Stimulated activated CD8-positive, alpha-beta memory T cell treated with anti-CD3 and anti-CD28 coated beads, Interleukin-15, amount 100 ng/mL, for 1 hour (primary cell): ENCODE data around the gene DOK7.
"Not testable (repeated sequence)": the region's sequence is repeated elsewhere in the genome, so short reads cannot be mapped to it uniquely, and the experiment has no call there.

ENCODE experiments used
- DNase-seq: peaks from one replicate; pipeline ENCODE4 v3.0.0-alpha.2; 2020; ENCODE audit warnings: low read depth

DOK7 gene

GRCh38 chr4:3502941-3503936 is 40.1 kb downstream of the DOK7 start:
- DNase-seq: no peak

GRCh38 chr4:3505231-3505630 is 42.1 kb downstream of the DOK7 start:
- DNase-seq: no peak

DNA sequence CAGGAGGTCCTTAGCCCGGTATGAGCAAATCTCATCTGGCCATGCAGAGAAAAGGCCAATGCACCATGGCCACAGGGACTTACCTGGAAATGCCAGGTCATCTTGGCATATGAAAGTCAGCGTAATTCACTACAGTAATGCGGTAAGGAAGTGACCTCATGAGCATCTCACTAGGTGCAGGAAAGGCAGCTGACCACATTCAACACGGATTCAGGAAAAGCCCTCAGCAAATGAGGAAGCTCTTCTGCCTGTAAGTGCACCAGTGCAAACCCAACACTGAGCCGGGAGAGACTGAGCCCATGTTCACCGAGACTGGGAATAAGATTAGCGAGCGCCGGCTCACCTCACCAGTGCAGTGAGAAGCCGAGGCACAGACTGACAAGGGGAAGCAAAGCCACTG is 45.4 kb downstream of the DOK7 start:
- DNase-seq: no peak

- DNase-seq: no peak
Measured at GRCh38 chr4:3510481-3510880, 47.4 kb downstream of the DOK7 start.

DNA sequence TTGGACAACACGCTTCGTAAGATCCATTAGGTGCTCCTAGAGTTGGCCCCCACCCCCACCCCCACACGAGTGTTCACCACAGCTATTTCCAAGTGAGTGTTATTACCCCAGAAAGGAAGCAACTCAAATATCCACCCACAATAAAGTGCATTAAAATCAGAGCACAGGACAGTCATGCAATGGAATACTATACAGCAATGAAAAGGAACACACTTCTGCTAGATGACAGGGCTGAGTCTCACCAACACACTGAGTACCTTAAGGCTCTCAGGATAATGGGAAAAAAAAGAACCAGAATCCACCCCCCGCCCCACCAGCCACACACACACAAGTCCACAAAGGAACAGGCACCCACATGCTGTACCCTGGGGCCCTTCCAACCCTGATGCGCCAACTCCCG is 48.1 kb downstream of the DOK7 start:
- DNase-seq: no peak

DNA sequence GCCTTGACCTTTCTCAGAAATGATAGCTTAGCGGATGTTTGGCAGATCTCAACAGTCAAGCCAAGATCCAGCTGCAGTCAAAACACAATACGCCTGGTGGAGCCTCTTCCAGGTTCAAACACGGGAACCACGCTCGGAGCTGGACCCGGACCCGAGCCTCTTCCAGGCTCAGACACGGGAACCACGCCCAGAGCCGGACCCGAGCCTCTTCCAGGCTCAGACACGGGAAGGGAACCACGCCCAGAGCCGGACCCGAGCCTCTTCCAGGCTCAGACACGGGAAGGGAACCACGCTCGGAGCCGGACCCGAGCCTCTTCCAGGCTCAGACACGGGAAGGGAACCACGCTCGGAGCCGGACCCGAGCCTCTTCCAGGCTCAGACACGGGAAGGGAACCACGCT is 48.5 kb downstream of the DOK7 start:
- not testable (repeated sequence) for DNase-seq

GRCh38 chr4:3512279-3512678 is 49.2 kb downstream of the DOK7 start:
- no peak for DNase-seq

DNA sequence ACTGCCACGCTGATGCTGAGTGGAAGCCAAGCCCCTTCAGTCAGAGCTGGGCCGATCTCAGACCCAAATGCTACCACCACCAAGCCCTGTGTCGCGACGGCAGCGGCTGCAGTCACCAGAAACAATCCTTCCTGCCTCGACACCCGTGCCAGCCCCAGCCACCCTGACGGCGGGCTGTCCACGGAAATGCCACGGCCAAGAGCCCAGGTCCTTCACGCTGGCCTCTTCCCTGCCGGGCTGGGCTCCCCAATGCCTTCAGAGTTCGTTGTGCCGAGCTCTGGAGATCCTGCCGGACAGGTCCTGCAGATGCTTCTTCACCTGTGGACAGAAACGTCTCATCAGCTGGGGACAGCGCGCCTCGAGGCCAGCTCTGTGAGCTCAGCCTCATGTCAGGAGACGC is 49.6 kb downstream of the DOK7 start:
- DNase-seq: no peak

DNA sequence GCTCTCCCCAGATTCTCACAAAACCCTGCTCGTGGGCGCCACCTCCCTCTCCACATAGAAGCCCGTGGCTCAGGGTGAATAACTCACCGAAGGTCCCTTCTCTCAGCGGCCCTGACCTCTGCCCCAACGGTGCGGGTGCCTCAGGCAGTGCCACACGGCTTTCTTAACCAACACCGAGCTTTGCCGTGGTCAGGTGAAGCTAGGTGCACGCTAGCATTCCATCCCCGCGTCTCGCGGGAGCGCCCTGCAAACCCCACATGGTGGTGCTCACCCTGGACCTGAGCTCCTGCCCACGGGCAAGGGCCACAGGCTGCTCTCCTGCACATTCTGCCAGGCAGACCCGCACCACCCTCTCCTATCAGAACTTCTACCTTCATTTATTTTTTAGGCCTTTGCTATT is 50.7 kb downstream of the DOK7 start:
- no peak for DNase-seq

- DNase-seq: no peak
Measured at GRCh38 chr4:3514221-3514780, 51.2 kb downstream of the DOK7 start.

DNA sequence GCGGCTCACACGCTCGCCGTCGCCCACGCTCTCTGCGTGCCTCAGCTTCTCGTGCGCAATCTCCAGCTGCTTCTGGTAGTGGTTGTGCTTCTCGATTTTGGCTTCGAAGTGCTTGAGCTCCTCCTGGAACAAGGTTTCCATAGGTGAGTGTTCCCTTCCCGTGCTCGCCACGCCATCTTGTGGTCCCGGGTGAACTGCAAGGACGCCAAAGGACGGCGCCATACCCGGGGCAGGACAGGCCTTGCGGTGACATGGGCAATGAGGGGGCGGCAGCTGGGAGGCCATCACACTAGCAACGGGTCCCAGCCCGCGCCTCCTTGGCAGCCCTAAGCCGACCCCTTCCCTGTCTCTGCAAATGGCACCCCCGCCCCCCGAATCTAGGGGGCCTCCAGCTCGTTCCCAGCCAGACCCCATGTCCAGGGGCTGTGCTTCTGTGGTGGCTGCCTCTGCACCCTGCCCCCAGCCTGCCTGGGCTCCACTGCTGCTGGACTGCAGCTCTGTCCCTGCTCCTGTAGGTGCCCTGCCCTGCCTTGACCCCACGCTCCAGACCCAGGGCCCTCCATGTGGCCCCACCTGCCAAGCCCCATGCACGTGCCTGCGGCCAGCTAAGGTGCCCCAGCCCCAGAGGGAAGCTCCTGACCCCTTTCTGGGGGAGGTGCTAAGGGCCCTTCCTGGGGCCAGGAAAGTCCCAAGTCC is 51.8 kb downstream of the DOK7 start:
- no peak for DNase-seq

DNA sequence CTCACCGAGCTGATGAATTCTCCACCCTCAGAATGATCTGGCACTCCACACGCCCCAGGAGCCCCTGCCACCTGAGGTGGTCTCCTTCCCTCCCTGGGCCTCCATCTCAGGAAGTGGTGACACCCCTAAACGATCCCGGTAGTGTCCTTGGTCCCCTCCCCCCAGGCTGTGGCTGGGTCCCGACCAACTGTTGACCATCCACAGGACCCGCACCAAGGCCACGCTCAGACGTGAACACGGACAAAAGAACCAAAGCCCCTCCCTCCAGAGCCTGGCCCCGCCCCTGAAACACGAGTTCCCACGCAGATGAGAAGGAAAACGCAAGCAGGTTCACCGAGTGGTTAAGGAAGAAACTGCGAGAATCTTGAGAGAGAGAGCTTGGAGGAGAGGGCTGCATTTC is 52.5 kb downstream of the DOK7 start:
- no peak for DNase-seq

DNA sequence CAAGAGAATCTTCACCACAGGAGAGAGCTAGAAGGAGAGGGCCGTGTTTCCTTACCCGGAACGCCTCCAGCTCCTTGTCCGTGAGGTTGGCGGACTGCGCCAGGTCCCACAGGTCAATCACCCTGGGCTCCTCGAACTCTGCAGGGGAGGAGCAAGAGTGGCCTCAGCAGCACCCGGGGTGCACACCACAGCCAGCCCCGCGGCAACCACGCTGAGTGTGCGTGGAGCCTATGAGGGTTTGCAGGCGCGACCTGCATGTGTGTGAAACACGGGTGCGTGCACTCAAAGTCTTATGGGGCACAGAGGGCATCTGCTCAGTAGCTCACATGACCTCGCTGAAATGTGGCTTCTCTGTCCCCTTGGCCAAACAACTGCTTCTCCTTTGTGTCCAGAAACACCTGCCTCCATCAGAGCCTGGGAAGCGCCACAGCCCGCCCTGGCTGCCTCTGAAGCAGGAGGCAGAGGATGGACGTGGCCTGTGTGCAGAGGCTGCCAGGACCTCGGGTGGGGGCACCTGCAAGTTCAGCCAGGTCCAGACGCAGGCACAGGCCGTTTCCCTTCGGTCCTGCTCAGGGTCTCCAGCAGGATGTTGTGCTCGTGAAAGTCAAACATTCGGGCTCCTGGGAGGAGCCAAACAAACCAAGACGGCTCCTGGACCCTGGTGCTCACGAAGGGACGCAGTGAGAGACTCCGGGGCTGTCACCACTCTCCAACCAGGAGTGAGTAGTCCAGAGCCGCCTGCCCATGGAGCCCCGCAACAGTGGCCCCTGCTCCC is 53.1 kb downstream of the DOK7 start:
- DNase-seq: no peak

- DNase-seq: no peak
Measured at GRCh38 chr4:3516836-3517730, 54.0 kb downstream of the DOK7 start.

- DNase-seq: no peak
Measured at GRCh38 chr4:3517731-3518510, 54.8 kb downstream of the DOK7 start.

- no peak for DNase-seq
Measured at GRCh38 chr4:3518511-3518880, 55.4 kb downstream of the DOK7 start.

DNA sequence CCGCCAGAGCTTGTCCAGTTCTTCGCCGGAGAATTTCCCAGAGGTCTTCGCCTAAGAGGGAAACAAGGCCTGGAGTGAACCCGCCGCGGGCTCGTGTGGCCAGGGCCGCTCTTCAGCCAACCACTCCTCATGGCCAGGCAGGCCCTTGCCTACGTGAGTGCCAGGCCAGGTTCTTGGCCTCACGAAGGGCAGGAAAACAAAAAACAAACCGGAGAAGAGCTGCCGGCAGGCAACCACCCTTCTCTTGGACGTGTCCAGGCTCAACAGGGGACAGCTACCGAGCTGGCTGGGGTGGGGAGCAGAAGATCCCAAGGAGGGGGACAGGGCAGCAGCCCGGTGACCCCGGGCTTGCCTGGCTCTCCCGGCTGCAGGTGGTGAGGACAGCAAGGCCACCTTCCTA is 55.8 kb downstream of the DOK7 start:
- no peak for DNase-seq

DNA sequence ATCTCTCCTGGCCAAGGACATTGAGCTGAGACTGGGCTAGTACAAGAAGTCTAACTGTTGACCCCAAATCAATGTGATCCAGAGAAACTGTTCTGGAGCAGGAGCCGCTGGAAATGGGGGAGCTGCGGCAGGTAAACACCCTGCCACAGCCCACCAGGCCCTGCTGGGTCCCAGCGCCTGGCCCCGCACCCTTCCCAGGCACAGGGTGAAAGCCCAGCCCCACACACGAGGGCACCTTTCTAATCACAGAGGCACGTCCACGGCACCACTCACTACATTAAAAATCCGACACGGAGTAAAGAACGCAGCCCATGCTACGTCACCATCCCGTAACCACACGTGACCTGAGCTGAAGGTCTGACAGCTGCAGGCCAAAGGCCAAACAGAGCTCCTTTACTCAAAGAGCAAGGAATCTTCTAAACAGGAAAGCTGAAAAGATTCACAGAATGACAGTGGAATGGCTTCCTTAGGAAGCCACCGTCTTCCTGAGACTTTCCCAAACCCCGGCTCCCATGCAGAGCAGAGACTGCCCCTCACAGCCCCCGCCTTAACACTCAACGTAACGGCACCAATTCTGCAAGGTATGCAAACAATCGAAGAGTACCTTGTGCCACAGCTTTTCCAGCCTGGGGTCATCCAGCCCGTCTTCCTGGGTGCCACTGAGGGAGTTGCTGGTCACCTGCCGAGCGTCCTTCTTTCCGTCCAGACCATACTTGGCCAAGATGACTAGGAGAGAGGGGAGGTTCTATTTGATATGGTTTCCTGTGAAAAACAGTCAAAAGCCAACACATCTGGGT is 56.6 kb downstream of the DOK7 start:
- no peak for DNase-seq

DNA sequence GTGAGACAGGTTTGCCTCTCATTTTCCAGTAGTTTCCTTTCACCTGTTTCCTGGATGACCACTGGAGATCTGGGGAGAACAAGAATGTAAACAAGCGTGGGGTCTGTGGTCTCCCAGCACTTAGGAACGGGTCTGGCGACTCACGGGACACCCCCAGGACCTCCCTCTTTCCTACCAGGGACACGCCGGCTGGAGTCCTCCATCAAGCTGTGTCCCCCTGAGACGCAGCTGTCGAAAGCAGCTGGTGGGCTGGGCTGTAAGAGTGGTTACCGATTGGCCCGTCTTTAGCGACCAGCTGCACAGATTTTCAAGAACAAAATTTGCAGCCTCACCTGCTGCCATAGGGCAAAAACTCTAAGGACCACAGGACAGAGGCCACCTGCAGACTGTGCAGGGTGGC is 57.2 kb downstream of the DOK7 start:
- no peak for DNase-seq
